ENCODE data around the gene NGF.
"Not testable (repeated sequence)": the region's sequence is repeated elsewhere in the genome, so short reads cannot be mapped to it uniquely, and the experiment has no call there.

The NGF gene

GRCh38 chr1:115337633-115338456 is at the start of gene NGF:
NGF (minus strand) TSS chr1:115338249; CDS start chr1:115286795, 51,454 bp downstream.
- DNase-seq, result no peak

GRCh38 chr1:115383455-115383854 is 45.4 kb upstream of the NGF start:
- DNase-seq, result not testable (repeated sequence)

GRCh38 chr1:115379943-115380342 is 41.9 kb upstream of the NGF start:
- no peak for DNase-seq

- DNase-seq, result no peak
Observed at GRCh38 chr1:115377411-115377810, 39.4 kb upstream of the NGF start.

- no peak for DNase-seq
Observed at GRCh38 chr1:115374598-115374997, 36.5 kb upstream of the NGF start.

- no peak for DNase-seq
Observed at GRCh38 chr1:115373305-115373704, 35.3 kb upstream of the NGF start.

GRCh38 chr1:115365738-115366137 is 27.7 kb upstream of the NGF start:
- DNase-seq, result no peak

- no peak for DNase-seq
Observed at GRCh38 chr1:115364780-115365155, 26.7 kb upstream of the NGF start.

GRCh38 chr1:115364046-115364779 is 26.2 kb upstream of the NGF start:
- DNase-seq, result no peak

GRCh38 chr1:115363171-115363570 is 25.1 kb upstream of the NGF start:
- no peak for DNase-seq

- DNase-seq, result not testable (repeated sequence)
Observed at GRCh38 chr1:115360505-115361129, 22.6 kb upstream of the NGF start.

- DNase-seq, result not testable (repeated sequence)
Observed at GRCh38 chr1:115359787-115360452, 21.9 kb upstream of the NGF start.

GRCh38 chr1:115356356-115356755 is 18.3 kb upstream of the NGF start:
- no peak for DNase-seq

- no peak for DNase-seq
Observed at GRCh38 chr1:115355069-115355468, 17.0 kb upstream of the NGF start.

GRCh38 chr1:115351143-115351542 is 13.1 kb upstream of the NGF start:
- no peak for DNase-seq

GRCh38 chr1:115348636-115349035 is 10.6 kb upstream of the NGF start:
- no peak for DNase-seq

GRCh38 chr1:115347282-115347681 is 9.2 kb upstream of the NGF start:
- no peak for DNase-seq

- DNase-seq, result no peak
Observed at GRCh38 chr1:115343200-115343737, 5.2 kb upstream of the NGF start.

GRCh38 chr1:115341948-115342347 is 3.9 kb upstream of the NGF start:
- DNase-seq, result no peak

- DNase-seq, result no peak
Observed at GRCh38 chr1:115340879-115341278, 2.8 kb upstream of the NGF start.

GRCh38 chr1:115338457-115338820 is 390 bp upstream of the NGF start:
- no peak for DNase-seq

- DNase-seq, result no peak
Observed at GRCh38 chr1:115337276-115337632, 795 bp downstream of the NGF start.

GRCh38 chr1:115336741-115337140 is 1.3 kb downstream of the NGF start:
- no peak for DNase-seq

Measured in SW 1271 (cell line).